GM18499 (cell line): Measurements from ENCODE around the gene CYREN.

Experiments used
- ATAC-seq: cut with Tn5 transposase; IDR thresholded peaks from one replicate; pipeline ENCODE4 v1.9.1; 2021; ENCODE audit warnings: moderate number of reproducible peaks; ENCODE audit not compliant: insufficient read depth, unreplicated experiment

The CYREN gene

DNA sequence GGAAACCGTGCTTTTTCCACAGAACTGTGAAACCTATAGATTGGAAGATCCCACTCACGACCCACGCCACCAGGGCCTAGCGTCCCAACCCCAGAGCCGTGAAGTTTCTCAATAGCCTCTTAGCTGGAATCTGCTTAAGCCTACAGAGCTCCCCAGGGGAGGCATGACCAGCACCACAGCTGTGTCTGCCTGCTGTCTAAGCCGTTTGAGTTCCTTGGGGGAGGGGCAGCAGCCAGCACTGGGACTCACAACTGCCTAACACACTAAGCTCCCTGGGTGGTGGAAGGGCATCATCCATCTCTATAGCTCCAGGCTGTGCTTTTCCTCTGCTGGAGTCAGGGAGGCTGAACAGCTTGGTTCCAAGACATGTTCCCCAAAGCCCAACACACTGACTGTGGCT lies 48.6 kb downstream of the CYREN start:
- no peak for ATAC-seq

GRCh38 chr7:135117096-135117495 lies 53.4 kb downstream of the CYREN start:
- ATAC-seq, result no peak
